ENCODE results near the gene MXD3. TPM values are rescaled to one million over a fixed set of nuclear protein-coding genes. Genes with fewer than 3 reads are reported as not detected.
"Not testable (repeated sequence)": the region's sequence is repeated elsewhere in the genome, so short reads cannot be mapped to it uniquely, and the experiment has no call there.

MXD3 gene
- total RNA-seq, 2 experiments from 2014 or later: 60.2 to 117 TPM

DNA sequence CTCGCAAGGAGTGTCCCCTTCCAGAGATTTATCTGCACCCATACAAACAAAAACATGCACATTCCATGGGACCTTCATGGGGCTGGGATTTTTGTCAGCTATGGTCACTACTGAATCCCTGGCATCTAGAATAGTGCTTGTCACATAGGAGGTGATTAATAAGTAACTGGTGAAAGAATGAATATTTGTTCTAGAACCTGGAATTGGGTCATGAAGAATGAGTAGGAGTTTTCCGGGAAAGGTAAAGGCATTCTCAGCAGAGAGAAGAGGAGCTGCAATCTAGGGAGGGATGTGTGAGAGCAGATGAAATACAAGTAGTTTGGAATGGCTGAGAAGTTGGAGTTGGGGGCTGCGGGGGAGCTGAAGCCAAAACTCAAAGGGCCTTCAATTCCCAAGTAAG, 42.6 kb upstream of the MXD3 start:
- Mint-ChIP-seq H3K36me3 (peaks cover 20% of the 10 kb centered on the region), H3K4me3 (no peak overlapping the region), H3K27ac (no peak overlapping the region), H3K4me1 (peaks cover 61% of the 10 kb centered on the region), H3K9me3 (ENCODE audit: low read depth) (peaks cover 2% of the 10 kb centered on the region), H3K27me3 (no peaks in the 10 kb centered on the region)
- no peak for ATAC-seq
- CTCF ChIA-PET: interaction anchor here (1.1 to 22.1 kb wide), 3 partner anchors 15 to 42 kb away, joined by 3 to 405 read pairs (median 5); partner anchors contain the start of genes MXD3 and SLC34A1
- DNase-seq: no peak

DNA sequence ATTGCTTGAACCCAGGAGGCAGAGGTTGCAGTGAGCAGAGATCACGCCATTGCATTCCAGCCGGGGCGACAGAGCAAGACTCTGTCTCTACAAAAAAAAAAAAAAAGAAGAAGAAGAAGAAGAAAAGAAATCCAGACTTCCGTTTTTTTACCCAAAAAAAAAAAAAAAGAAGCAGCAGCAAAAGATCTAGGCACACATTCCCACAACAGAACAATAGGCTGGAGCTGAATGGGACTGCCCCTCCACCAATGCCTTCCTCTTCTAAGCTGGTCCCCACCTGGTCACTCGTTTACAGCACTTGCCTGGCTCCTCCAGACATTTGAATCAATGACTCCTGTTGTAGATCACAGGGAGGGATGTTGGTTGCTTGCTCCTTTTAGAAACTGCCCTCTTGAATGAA, 41.4 kb upstream of the MXD3 start:
- H3K4me1 Mint-ChIP-seq: peaks cover 64% of the 10 kb centered on the region
- peak overlapping the region; percentile 8 for H3K4me3 Mint-ChIP-seq

DNA sequence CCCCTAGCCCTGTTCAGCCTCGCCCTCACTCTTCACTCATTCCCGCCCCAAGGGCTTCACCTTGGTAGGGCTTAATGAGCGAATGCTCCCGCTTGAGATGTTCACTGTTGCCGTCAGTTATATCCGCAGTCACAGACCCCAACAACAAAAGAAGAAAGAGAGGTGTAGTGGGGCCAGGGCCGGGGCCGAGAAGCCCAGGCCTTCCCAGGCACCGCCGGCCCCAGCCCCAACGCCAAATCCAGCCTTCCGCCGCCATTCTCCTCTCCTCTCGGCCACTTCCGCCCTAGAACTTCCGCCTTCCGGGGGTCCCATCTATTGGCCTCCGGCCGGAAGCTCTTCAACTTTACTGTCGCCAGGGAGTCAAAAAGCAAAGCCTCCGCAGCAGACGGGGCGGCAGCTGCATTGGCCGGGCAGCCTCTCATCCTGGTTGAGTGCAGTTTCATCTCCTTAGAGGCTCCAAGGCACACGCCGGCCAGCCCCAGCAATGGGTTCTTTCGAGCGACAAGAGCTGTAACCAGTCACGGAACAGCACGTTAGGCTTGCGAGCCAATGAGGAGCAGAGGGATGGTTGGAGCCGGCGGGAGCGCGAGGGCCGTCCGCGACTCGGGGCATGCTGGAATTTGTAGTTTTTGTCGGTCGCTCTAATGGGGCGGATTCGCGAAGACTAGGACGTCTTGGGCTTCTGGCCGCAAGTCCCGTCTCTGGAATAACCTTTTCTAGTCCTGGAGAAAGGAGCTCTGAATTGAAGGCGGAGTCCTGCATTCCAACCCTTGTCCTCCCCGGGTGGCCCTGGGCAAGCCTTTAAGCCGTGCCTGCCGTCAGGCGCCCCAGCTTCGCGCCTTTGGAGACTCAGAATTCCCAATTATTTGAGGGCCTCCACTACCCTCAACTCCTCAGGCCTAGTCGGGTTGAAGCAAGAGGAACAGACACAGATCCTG, 40.0 kb upstream of the MXD3 start, which contains the start of gene LMAN2:
LMAN2 (minus strand) TSS at position 277 of the 938 bp plus-strand sequence; CDS start at position 256, 21 bp downstream.
- CTCF ChIA-PET: interaction anchor here (0.7 to 4.0 kb wide), 27 partner anchors 9 to 238 kb away, joined by 3 to 28 read pairs (median 4); no protein-coding TSS in a partner anchor
- peaks cover 28% of the 10 kb centered on the region for H3K36me3 Mint-ChIP-seq
- H3K27me3 Mint-ChIP-seq: no peaks in the 10 kb centered on the region
- peaks cover 65% of the 10 kb centered on the region for H3K4me1 Mint-ChIP-seq
- peak within 1 kb of the TSS; percentile 98 for H3K4me3 Mint-ChIP-seq
- peaks cover 2% of the 10 kb centered on the region for H3K9me3 Mint-ChIP-seq (ENCODE audit: low read depth)
- peak within 1 kb of the TSS; percentile 100 for H3K27ac Mint-ChIP-seq
- peak; percentile 96 for DNase-seq
- ATAC-seq: peak; percentile 99

More for the DNA sequence above, 41.4 kb upstream of the MXD3 start:
- no peak for ATAC-seq
- Mint-ChIP-seq H3K27ac (no peak overlapping the region), H3K36me3 (peaks cover 19% of the 10 kb centered on the region), H3K27me3 (no peaks in the 10 kb centered on the region), H3K9me3 (ENCODE audit: low read depth) (peaks cover 2% of the 10 kb centered on the region)
- no peak for DNase-seq
- CTCF ChIA-PET: interaction anchor here (1.5 to 2.7 kb wide), 6 partner anchors 8 to 54 kb away, joined by 4 to 13 read pairs (median 6); partner anchors contain the start of gene MXD3

DNA sequence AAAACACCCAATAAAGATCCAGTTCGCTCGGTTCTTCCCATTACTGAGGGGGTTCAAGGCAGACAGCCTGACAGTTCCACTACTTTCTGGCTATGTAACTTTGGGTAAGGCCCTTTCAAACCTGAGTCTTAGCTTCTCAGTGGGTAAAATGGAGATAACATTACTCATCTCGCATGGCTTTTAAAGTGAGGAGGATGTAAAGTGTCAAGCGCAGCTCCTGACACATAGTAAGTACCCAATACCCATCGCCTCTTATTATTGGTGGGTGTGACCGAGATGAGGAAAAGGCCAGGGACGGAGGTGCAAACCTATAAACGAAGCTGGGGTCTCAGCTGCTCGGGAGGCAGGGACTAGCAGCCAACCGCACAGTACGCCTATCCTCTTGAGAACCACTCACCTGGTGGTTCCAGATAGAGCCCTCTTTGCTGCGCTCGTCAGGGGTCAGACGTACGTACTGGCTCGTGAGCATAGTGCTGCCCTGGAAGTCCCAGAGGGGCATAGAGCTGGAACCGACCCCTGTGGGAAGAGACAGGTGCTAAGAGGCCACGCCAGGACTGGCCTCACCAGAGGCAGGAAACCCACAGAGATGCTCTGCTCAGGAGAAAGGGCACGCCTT, 39.2 kb upstream of the MXD3 start:
- CTCF ChIA-PET: interaction anchor here (0.8 to 4.0 kb wide), 19 partner anchors 10 to 237 kb away, joined by 3 to 28 read pairs (median 7); no protein-coding TSS in a partner anchor
- Mint-ChIP-seq H3K36me3 (peaks cover 32% of the 10 kb centered on the region), H3K4me1 (peaks cover 62% of the 10 kb centered on the region), H3K4me3 (peak overlapping the region; percentile 98), H3K27me3 (no peaks in the 10 kb centered on the region), H3K9me3 (ENCODE audit: low read depth) (peaks cover 2% of the 10 kb centered on the region), H3K27ac (peak overlapping the region; percentile 100)
- no peak for DNase-seq
- no peak for ATAC-seq

DNA sequence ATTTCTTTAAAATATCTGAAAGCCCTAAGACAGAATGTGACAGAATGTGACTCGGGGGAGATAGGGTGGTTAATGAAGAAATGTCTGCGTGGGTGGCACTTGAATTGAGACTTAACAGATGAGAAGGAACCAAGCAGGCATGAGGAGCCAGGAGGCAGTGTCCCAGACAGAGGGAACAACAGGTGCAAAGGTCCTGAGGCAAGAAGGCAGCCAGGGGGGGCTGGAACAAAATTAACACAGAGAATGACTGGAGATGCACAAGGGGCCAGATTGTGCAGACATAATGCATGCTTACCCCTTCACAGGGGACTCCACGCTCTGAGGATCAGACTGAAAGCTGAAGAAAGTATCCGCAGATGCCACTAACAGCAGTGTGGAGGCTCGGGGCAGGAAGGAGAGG, 38.1 kb upstream of the MXD3 start:
- ATAC-seq: no peak
- peaks cover 54% of the 10 kb centered on the region for H3K4me1 Mint-ChIP-seq
- H3K4me3 Mint-ChIP-seq: peak overlapping the region; percentile 98
- H3K9me3 Mint-ChIP-seq (ENCODE audit: low read depth): no peaks in the 10 kb centered on the region
- H3K36me3 Mint-ChIP-seq: peaks cover 31% of the 10 kb centered on the region
- no peak for DNase-seq
- CTCF ChIA-PET: interaction anchor here (0.9 to 4.0 kb wide), 7 partner anchors 20 to 236 kb away, joined by 3 to 28 read pairs (median 14); partner anchors contain the start of genes PRELID1 and RAB24
- no peaks in the 10 kb centered on the region for H3K27me3 Mint-ChIP-seq
- H3K27ac Mint-ChIP-seq: peak overlapping the region; percentile 11

DNA sequence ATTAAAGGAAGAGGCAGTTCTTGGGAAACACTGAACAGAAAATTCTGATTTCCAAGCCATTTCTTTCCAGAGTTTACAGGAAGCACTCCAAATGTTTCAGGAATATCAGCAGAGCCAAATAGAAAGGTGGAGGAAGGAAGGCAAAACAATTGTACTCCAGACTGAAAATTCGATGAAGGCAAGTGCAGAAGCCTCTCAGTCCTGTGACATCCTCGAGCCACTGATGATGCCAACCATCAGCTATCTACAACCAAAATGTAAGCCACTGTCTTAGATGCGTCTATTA, 37.6 kb upstream of the MXD3 start:
- Mint-ChIP-seq H3K27ac (no peak overlapping the region), H3K4me1 (peaks cover 50% of the 10 kb centered on the region), H3K9me3 (ENCODE audit: low read depth) (no peaks in the 10 kb centered on the region), H3K36me3 (peaks cover 28% of the 10 kb centered on the region), H3K27me3 (no peaks in the 10 kb centered on the region), H3K4me3 (peak overlapping the region; percentile 38)
- CTCF ChIA-PET: interaction anchor here (0.6 to 4.0 kb wide), 13 partner anchors 12 to 235 kb away, joined by 3 to 28 read pairs (median 3); partner anchors contain the start of genes PRELID1 and RAB24
- ATAC-seq (no peak), DNase-seq (no peak)

DNA sequence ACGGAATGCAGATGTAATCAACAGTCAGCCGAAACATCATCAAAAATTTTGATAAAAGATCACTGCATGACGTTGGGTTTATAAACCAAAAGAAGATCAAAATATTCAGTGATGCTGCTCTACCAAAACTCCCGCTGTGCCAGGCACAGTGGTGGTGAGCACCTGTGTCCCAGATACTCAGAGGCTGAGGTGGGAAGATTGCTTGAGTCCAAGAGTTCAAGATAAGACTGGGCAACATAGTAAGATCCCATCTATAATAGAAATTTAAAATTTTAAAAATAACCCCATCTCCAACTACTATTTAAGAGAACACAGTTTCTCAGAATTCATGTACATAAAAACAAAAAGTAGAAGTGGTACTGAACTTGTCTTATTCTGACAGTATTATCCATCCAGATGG, 36.0 kb upstream of the MXD3 start:
- CTCF ChIA-PET: interaction anchor here (2.3 to 3.4 kb wide), 3 partner anchors 9 to 38 kb away, joined by 8 to 17 read pairs (median 9); partner anchors contain the start of gene RGS14
- peaks cover 34% of the 10 kb centered on the region for H3K36me3 Mint-ChIP-seq
- H3K27ac Mint-ChIP-seq: no peak overlapping the region
- peaks cover 52% of the 10 kb centered on the region for H3K4me1 Mint-ChIP-seq
- no peak for ATAC-seq
- no peak for DNase-seq
- no peaks in the 10 kb centered on the region for H3K9me3 Mint-ChIP-seq (ENCODE audit: low read depth)
- H3K4me3 Mint-ChIP-seq: peak overlapping the region; percentile 26
- no peaks in the 10 kb centered on the region for H3K27me3 Mint-ChIP-seq

DNA sequence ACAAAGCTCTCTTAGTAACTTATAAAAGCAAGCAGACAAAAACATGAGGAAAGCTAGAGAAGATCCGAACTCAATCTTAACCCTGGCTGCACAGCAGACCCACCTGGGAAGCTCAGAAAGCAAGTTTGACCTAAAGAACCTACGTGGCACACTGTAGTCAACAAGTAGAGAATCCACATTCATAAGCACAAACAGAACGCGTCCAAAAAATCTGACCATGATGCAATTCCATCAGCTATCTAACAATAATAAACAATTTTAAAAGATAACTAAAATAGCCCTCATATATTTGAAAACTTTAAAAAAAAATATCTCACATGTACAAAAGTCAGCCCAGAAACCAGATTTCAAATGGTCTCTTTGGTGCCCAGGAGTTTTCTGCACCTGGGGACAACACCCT, 35.1 kb upstream of the MXD3 start:
- CTCF ChIA-PET: interaction anchor here (1.0 to 3.4 kb wide), 6 partner anchors 10 to 44 kb away, joined by 3 to 17 read pairs (median 6); partner anchors contain the start of gene RGS14
- Mint-ChIP-seq H3K27me3 (no peaks in the 10 kb centered on the region), H3K36me3 (peaks cover 35% of the 10 kb centered on the region), H3K27ac (no peak overlapping the region), H3K9me3 (ENCODE audit: low read depth) (no peaks in the 10 kb centered on the region), H3K4me1 (peaks cover 48% of the 10 kb centered on the region), H3K4me3 (peak overlapping the region; percentile 26)
- ATAC-seq (no peak), DNase-seq (no peak)

DNA sequence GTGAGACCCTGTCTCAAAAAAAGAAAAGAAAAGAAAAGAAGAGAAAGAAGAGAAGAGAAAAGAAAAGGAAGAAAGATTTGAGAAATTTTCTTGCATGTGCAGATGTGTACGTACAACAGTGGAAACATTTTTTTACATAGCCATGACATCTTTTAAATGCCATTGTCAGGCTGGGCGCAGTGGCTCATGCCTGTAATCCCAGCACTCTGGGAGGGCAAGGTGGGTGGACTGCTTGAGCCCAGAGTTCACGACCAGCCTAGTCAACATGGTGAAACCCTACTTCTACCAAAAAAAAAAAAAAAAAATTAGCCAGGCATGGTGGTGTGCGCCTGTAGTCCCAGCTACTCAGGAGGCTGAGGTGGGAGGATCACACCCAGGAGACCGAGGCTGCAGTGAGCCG, 33.2 kb upstream of the MXD3 start:
- DNase-seq (no peak), ATAC-seq (no peak)
- Mint-ChIP-seq H3K4me1 (peaks cover 47% of the 10 kb centered on the region), H3K4me3 (no peak overlapping the region), H3K9me3 (ENCODE audit: low read depth) (no peaks in the 10 kb centered on the region), H3K27me3 (no peaks in the 10 kb centered on the region), H3K36me3 (peaks cover 45% of the 10 kb centered on the region), H3K27ac (no peak overlapping the region)
- CTCF ChIA-PET: interaction anchor here (0.8 to 3.4 kb wide), 2 partner anchors 35 to 46 kb away, joined by 3 to 17 read pairs; no protein-coding TSS in a partner anchor

DNA sequence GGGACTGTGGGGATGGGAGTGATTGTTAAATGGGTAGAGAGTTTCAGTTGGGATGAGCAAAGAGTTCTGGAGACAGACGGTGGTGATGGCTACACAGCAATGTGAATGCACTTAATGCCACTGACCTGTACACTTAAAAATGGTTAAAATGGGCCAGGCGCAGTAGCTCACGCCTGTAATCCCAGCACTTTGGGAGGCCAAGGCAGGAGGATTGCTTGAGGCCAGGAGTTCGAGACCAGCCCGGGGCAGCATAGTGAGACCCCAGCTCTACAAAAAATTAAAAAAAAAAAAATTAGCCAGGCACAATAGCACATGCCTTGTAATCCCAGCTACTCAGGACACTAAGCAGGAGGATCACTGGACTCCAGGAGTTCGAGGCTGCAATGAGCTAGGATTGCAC, 32.1 kb upstream of the MXD3 start:
- Mint-ChIP-seq H3K4me1 (peaks cover 47% of the 10 kb centered on the region), H3K27ac (no peak overlapping the region), H3K9me3 (ENCODE audit: low read depth) (no peaks in the 10 kb centered on the region), H3K4me3 (no peak overlapping the region), H3K27me3 (no peaks in the 10 kb centered on the region), H3K36me3 (peaks cover 50% of the 10 kb centered on the region)
- DNase-seq: no peak
- CTCF ChIA-PET: interaction anchor here (0.9 kb wide), 2 partner anchors 26 to 113 kb away, joined by 3 to 4 read pairs; no protein-coding TSS in a partner anchor
- ATAC-seq: no peak

DNA sequence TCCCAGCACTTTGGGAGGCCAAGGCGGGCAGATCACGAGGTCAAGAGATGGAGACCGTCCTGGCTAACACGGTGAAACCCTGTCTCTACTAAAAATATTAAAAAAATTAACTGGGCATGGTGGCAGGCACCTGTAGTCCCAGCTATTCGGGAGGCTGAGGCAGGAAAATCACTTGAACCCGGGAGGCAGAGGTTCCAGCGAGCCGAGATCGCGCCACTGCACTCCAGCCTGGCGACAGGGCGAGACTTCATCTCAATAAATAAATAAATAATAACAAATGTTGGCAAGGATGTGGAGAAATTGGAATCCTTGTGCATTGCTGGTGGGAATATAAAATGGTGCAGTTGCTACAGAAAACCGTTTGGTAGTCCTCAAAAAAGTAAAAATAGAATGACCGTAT, 31.3 kb upstream of the MXD3 start:
- CTCF ChIA-PET: interaction anchor here (0.6 to 1.5 kb wide), 4 partner anchors 19 to 33 kb away, joined by 3 read pairs; no protein-coding TSS in a partner anchor
- ATAC-seq; DNase-seq; H3K9me3 Mint-ChIP-seq (ENCODE audit: low read depth); H3K27me3 Mint-ChIP-seq; H3K4me3 Mint-ChIP-seq; H3K27ac Mint-ChIP-seq: not testable (repeated sequence)
- Mint-ChIP-seq H3K36me3 (peaks cover 51% of the 10 kb centered on the region), H3K4me1 (peaks cover 46% of the 10 kb centered on the region)

DNA sequence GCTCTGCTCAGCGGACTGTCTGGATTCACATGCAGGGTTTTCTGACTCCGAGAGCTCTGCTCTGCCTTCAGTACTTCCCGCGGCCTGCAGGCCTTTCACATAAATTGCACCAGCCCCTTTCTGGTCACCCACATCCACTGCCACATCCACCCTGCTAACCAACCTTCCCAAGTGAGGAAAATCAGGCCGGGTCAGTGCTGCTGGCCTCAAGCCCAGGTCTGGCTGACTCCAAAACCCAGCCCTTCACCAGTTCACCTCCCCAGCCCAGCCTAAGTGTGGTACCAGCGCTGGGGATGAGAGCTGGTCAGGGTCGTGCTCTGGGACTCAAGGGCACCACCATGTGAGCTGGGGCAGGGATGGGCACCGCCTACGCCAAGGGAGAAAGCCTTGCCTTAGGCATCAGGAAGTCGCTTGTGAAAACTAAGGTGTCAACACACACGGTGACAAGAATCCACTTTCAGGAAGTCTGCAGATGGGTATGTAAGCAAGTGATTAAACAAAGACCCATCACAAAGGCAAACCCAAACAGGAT, 27.5 kb upstream of the MXD3 start:
- Mint-ChIP-seq H3K27ac (peak overlapping the region; percentile 69), H3K36me3 (peaks cover 52% of the 10 kb centered on the region), H3K4me1 (peaks cover 30% of the 10 kb centered on the region), H3K27me3 (no peaks in the 10 kb centered on the region), H3K9me3 (ENCODE audit: low read depth) (no peaks in the 10 kb centered on the region), H3K4me3 (no peak overlapping the region)
- ATAC-seq: peak; percentile 35
- DNase-seq: no peak
- CTCF ChIA-PET: interaction anchor here (0.9 to 1.5 kb wide), 2 partner anchors 21 to 51 kb away, joined by 3 to 4 read pairs; no protein-coding TSS in a partner anchor

All from activated CD8-positive, alpha-beta memory T cell treated with anti-CD3 and anti-CD28 coated beads, Interleukin-2, amount 10 ng/mL, durations not matched to agents 7 days and 5 days (primary cell).